K562 (cell line): ENCODE measurements around the gene SYT1. TPM values are rescaled to one million over a fixed set of nuclear protein-coding genes. Genes with fewer than 3 reads are reported as not detected.

Source experiments
- ATAC-seq: fragments of 200-7000 bp; cut with Tn5 transposase; 3 replicates; pipeline ENCODE4 v1.9.1; 2020; ENCODE audit warnings: moderate library complexity
- BruUV-seq: library from RNA; stranded (reverse); fragments of 400-500 nt; replicated peaks from 2 replicates; lab custom pipeline; 2021; lab: Mats Ljungman, UMichigan
- CTCF ChIA-PET: fragments of 300-600 bp; formaldehyde crosslinking; extraction: SDS; loops from one replicate; lab custom pipeline; 2021; ENCODE audit warnings: low intra/inter-chr PET ratio; lab: Yijun Ruan, JAX
- POLR2A ChIA-PET: fragments of 300-600, 350-650 bp; sonication (Branson Sonifier 250); formaldehyde crosslinking; extraction: SDS; loops from one replicate; lab custom pipeline; 2021; ENCODE audit warnings: antibody characterized with exemption, inconsistent platforms; lab: Yijun Ruan, JAX
- DNase-seq, 4 experiments: peaks; one replicate each; pipeline versions ENCODE4 v3.0.0 to v3.0.0-alpha.2; 2011 to 2018; ENCODE audit warnings: low spot score in 3 of 4, mixed read lengths in 3 of 4; ENCODE audit errors: extremely low read depth in 1 of 4
- FAIRE-seq: peaks from 2 replicates; lab custom pipeline; 2011; peaks lifted over from hg19 to GRCh38; lab: Jason Lieb, UNC
- H2AFZ ChIP-seq: 2 replicates; pipeline ENCODE4 v1.6.0; 2011; ENCODE audit warnings: low read depth, low read length, control low read depth, inconsistent platforms
- H3K27ac ChIP-seq: fragments of 200-600 bp; 3 replicates; pipeline ENCODE4 v1.8.0; 2011; ENCODE audit warnings: low read depth, mild to moderate bottlenecking, control low read depth, inconsistent platforms, low read length, moderate library complexity, mixed read lengths; ENCODE audit errors: extremely low read depth
- H3K27me3 ChIP-seq, 2 experiments: fragments of 300-600 bp in 1 of 2; 2 replicates in 1 of 2; 3 replicates in 1 of 2; pipeline versions ENCODE4 v1.6.0 to v1.8.0; 2011; ENCODE audit warnings: inconsistent platforms in 2 of 2, low read length in 2 of 2, mild to moderate bottlenecking in 1 of 2, mixed read lengths in 1 of 2, moderate library complexity in 1 of 2; ENCODE audit not compliant: control insufficient read depth in 2 of 2, insufficient read depth in 2 of 2
- H3K36me3 ChIP-seq: fragments of 300-600 bp; 3 replicates; pipeline ENCODE4 v1.8.0; 2011; ENCODE audit warnings: mild to moderate bottlenecking, low read length, inconsistent platforms; ENCODE audit not compliant: control insufficient read depth, insufficient read depth
- H3K4me1 ChIP-seq, 2 experiments: fragments of 200-600 bp in 1 of 2; replicated peaks in 1 of 2; 2 replicates in 1 of 2; 3 replicates in 1 of 2; pipeline versions ENCODE4 v1.5.1 to v1.8.0; 2011; ENCODE audit warnings: inconsistent platforms in 2 of 2, low read length in 2 of 2, mild to moderate bottlenecking in 1 of 2, mixed read lengths in 1 of 2, moderate library complexity in 1 of 2; ENCODE audit not compliant: control insufficient read depth in 2 of 2, insufficient read depth in 2 of 2
- H3K4me2 ChIP-seq: 2 replicates; pipeline ENCODE4 v1.6.1; 2011; ENCODE audit warnings: low read length, control low read depth, inconsistent platforms, mixed read lengths; ENCODE audit not compliant: insufficient read depth
- H3K4me3 ChIP-seq: fragments of 200-600 bp; sonication (generic), shearing (Covaris generic); 2 replicates; pipeline ENCODE4 v1.5.1; 2016; ENCODE audit warnings: control low read depth, inconsistent platforms
- H3K79me2 ChIP-seq: fragments of 200-600 bp; 3 replicates; pipeline ENCODE4 v1.8.0; 2011; ENCODE audit warnings: low read length, inconsistent platforms; ENCODE audit not compliant: control insufficient read depth, insufficient read depth
- H3K9ac ChIP-seq, 2 experiments: 2 replicates each; pipeline versions ENCODE4 v1.6.0 to v1.6.1; 2011; ENCODE audit warnings: low read depth in 2 of 2, low read length in 2 of 2, control low read depth in 1 of 2, inconsistent platforms in 1 of 2, mild to moderate bottlenecking in 1 of 2, mixed read lengths in 1 of 2; ENCODE audit not compliant: insufficient read depth in 1 of 2
- H3K9me1 ChIP-seq: one replicate; pipeline ENCODE4 v1.6.0; 2011; ENCODE audit warnings: inconsistent platforms, mild to moderate bottlenecking, low read length, moderate library complexity; ENCODE audit not compliant: control insufficient read depth, insufficient read depth
- H3K9me3 ChIP-seq: replicated peaks from 2 replicates; pipeline ENCODE4 v1.5.1; 2011; ENCODE audit warnings: low read depth, low read length, inconsistent platforms; ENCODE audit not compliant: control insufficient read depth, insufficient read depth
- H4K20me1 ChIP-seq: replicated peaks from 2 replicates; pipeline ENCODE4 v1.6.1; 2011; ENCODE audit warnings: low read length, inconsistent platforms, mixed read lengths; ENCODE audit not compliant: control insufficient read depth, insufficient read depth
- FOXM1 ChIP-seq, 2 experiments: fragments of 450-650 bp in 1 of 2; sonication (generic) in 1 of 2; formaldehyde crosslinking in 1 of 2; IDR thresholded peaks; 2 replicates each; pipeline versions ENCODE4 v1.6.1 to v1.9.0; 2017 to 2022; ENCODE audit warnings: low read depth in 2 of 2, mild to moderate bottlenecking in 2 of 2, missing genetic modification reagents in 1 of 2, moderate library complexity in 1 of 2
- HLTF ChIP-seq: fragments of 450-650 bp; IDR thresholded peaks from 2 replicates; pipeline ENCODE4 v1.6.1; 2016
- LCOR ChIP-seq: sonication (generic); formaldehyde crosslinking; IDR thresholded peaks from 2 replicates; pipeline ENCODE4 v1.8.0; 2022; ENCODE audit warnings: mild to moderate bottlenecking, missing genetic modification reagents
- MXI1 ChIP-seq: IDR thresholded peaks from 2 replicates; pipeline ENCODE4 v1.6.1; 2011; ENCODE audit warnings: low read depth, mild to moderate bottlenecking, improper control_type of control experiment, low read length
- RCOR1 ChIP-seq, 2 experiments: IDR thresholded peaks; 2 replicates each; pipeline ENCODE4 v1.6.1; 2012; ENCODE audit warnings: low read depth in 2 of 2, low read length in 2 of 2, borderline replicate concordance in 1 of 2, improper control_type of control experiment in 1 of 2
- TFE3 ChIP-seq: fragments of 450-650 bp; formaldehyde crosslinking; IDR thresholded peaks from 2 replicates; pipeline ENCODE4 v1.4.0; 2020; ENCODE audit warnings: mild to moderate bottlenecking, mixed read lengths
- ZBTB33 ChIP-seq: sonication (generic); formaldehyde crosslinking; IDR thresholded peaks from 2 replicates; pipeline ENCODE4 v1.8.1; 2023; ENCODE audit warnings: mild to moderate bottlenecking, missing genetic modification reagents
- ZFP91 ChIP-seq: sonication (generic); formaldehyde crosslinking; IDR thresholded peaks from 2 replicates; pipeline ENCODE4 v1.8.0; 2022; ENCODE audit warnings: mild to moderate bottlenecking, missing genetic modification reagents
- ZNF695 ChIP-seq: fragments of 450-650 bp; formaldehyde crosslinking; IDR thresholded peaks from 2 replicates; pipeline ENCODE4 v1.4.0; 2020; ENCODE audit warnings: mild to moderate bottlenecking, moderate library complexity
- ZSCAN32 ChIP-seq: fragments of 450-650 bp; formaldehyde crosslinking; IDR thresholded peaks from 2 replicates; pipeline ENCODE4 v1.4.0; 2020; ENCODE audit warnings: mild to moderate bottlenecking, moderate library complexity
- in situ Hi-C: fragments of 300-500 bp; cut with MboI; formaldehyde crosslinking; loops from 4 replicates; pipeline ENCODE4 v1.15.0; 2018; ENCODE audit warnings: inconsistent platforms, mixed read lengths
- intact Hi-C: fragments of 100-400 bp; cut with micrococcal nuclease; formaldehyde crosslinking; loops from 2 replicates; pipeline ENCODE4 v1.14.2; 2022
- polyA plus RNA-seq, 8 experiments: library from polyadenylated mRNA; depleted of rRNA in 4 of 8; stranded (reverse) in 5 of 8; unstranded in 3 of 8; fragments of >200 nt; fragmentation: Nextera tagmentation in 2 of 8; fragmentation: Illumina TruSeq in 1 of 8; extraction: Ambion mirVana in 2 of 8; extraction: Trizol in 1 of 8; gene quantifications; 2 replicates each; pipeline versions ENCODE4 v1.2.1 to v1.2.3, GENCODE V29; 2011 to 2014; ENCODE audit warnings: inconsistent platforms in 1 of 8, missing spikeins in 1 of 8
- total RNA-seq, 7 experiments: library from RNA; depleted of rRNA in 6 of 7; stranded (reverse); fragments of >200 nt in 6 of 7; fragmentation: Illumina TruSeq in 2 of 7; extraction: Trizol in 2 of 7; gene quantifications; 2 replicates each; pipeline versions ENCODE4 v1.2.1 to v1.2.3, GENCODE V29; 2011 to 2021; ENCODE audit warnings: low replicate concordance in 1 of 7

Gene SYT1
- total and polyA plus RNA-seq, 9 of the 15 experiments (the other 6 are each of a cell fraction or from before 2014, with no cell fraction given) = 0.03 to 0.13 (median 0.07) TPM; not detected in 4

GRCh38 chr12:79448816-79449215 is 584.2 kb downstream of the SYT1 start (continued):
- TF ChIP-seq ZSCAN32 (no peak), RCOR1 (IDR thresholded peaks at IDR 0.05; ENCODE audit: borderline replicate concordance in 1 of 2, low read depth in 2 of 2, low read length in 2 of 2) (no peak), ZNF695 (no peak)

- CTCF ChIA-PET = no interaction called here
- Histone ChIP-seq H3K79me2 (no peaks in the 10 kb centered on the region), H3K9ac (no peak overlapping the region), H4K20me1 (no peaks in the 10 kb centered on the region), H2AFZ (no peak overlapping the region), H3K9me3 (no peaks in the 10 kb centered on the region), H3K27me3 (no peaks in the 10 kb centered on the region), H3K4me2 (no peak overlapping the region), H3K36me3 (no peaks in the 10 kb centered on the region), H3K4me1 (no peaks in the 10 kb centered on the region), H3K27ac (no peak overlapping the region), H3K9me1 (no peaks in the 10 kb centered on the region), H3K4me3 (no peak overlapping the region)
- POLR2A ChIA-PET = no interaction called here
- no peak for ATAC-seq
- DNase-seq = no peak
- in situ Hi-C loops (loop anchor here (5.0 kb wide), 1 partner anchor 36 kb away; no protein-coding TSS in a partner anchor), intact Hi-C loops (no loop called here)
- FAIRE-seq = no peak
- no TSS peak for BruUV-seq
- TF ChIP-seq ZBTB33 (CRISPR knock-in tag) (no peak), MXI1 (no peak), LCOR (no peak), HLTF (no peak), FOXM1 (IDR thresholded peaks at IDR 0.05; ENCODE audit: low read depth) (no peak), FOXM1 (CRISPR knock-in tag; IDR thresholded peaks at IDR 0.05; ENCODE audit: low read depth) (no peak), ZFP91 (CRISPR knock-in tag) (no peak), TFE3 (CRISPR knock-in tag) (no peak)
These were observed 586.8 kb downstream of the SYT1 start for GRCh38 chr12:79451365-79451764.
